GM18907 (cell line): ENCODE data around the gene UCHL5.

Source experiments
- ATAC-seq: cut with Tn5 transposase; IDR thresholded peaks from one replicate; pipeline ENCODE4 v1.9.1; 2021; ENCODE audit warnings: mild to moderate bottlenecking, moderate library complexity; ENCODE audit not compliant: unreplicated experiment

Gene UCHL5

DNA sequence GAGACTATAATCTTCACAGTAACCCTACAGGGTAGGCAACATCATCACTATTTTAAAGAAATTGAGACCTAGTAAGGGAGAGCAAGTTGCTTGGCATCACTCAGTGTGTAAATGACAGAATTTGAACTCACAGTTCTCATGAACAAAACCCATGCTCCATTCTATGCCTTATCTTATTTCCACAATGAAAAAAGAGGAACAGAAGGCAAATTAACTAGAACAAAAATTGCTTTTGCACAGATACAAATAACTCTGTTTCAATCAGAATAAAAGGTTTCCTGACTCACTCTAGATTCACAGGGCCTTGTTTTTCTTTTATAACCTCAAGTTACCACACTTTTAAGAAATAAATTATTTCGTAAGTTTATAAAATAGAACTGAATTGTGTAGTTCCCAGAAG lies 90.1 kb downstream of the UCHL5 start:
- ATAC-seq, result no peak

DNA sequence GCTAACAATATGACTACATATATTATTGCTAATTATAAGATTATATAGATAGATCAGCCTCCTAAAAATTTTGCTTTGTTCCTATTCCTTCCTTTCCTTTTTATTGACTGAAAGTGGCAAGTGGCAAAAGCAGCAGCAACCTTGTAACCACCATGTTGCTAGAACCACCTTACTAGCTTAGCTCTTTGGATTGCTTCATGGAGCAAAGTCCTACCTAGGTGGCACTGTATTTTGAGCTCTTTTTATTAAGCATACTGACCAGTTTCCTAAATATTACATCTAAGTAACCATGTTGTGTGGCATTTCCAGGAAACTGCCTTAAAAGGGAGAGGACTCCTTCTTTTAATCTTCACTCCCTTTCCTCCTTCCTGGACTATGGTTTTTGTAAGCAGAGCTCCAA lies 90.8 kb downstream of the UCHL5 start:
- no peak for ATAC-seq

DNA sequence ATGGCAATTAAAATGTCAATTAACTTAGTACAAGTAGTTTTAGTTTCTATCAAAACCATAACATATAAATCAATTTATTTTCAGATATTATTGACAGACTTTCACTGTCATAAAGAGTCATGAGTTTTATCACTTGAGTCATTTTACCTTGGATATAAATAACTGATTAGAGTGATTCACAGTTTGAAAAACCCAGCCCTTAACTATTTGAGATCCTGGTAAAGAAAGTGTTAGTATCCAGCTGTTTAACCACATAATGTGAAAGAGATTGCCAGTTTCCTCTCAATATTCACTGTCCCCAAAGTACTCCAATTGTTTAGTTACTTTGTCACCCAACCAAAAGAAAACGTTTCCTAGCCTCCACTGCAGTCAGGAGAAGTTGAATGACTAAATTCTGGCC lies 91.3 kb downstream of the UCHL5 start:
- no peak for ATAC-seq

DNA sequence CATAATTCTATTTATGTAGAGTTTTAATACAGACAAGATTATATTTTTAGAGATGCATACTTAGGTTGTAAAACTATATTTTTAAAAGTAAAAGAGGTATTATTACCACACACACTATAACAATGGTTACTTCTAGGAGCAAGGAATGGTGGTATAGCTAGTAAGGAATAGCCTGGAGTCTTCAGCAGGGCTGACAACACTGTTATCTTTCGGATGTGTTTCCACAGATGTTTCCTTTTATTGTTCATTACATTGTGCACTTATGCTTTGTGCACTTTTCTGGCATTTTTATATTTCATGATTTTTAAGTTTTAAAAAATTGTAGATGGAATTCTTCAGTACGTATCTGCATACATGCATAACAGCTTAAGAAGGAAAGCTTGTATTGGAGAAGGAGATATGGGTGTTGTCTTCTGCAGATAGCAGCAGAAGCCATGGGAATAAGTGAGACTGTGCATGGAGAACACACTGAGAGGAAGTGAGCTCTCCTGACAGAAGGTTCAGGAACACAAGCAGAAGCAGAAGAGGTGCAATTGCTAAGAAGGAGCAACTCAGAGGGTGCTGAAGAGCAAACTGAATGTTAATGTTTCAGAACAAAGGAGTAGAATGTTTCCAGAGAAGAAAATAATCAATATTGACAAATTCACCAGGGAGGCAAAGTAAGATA lies 91.8 kb downstream of the UCHL5 start:
- no peak for ATAC-seq

DNA sequence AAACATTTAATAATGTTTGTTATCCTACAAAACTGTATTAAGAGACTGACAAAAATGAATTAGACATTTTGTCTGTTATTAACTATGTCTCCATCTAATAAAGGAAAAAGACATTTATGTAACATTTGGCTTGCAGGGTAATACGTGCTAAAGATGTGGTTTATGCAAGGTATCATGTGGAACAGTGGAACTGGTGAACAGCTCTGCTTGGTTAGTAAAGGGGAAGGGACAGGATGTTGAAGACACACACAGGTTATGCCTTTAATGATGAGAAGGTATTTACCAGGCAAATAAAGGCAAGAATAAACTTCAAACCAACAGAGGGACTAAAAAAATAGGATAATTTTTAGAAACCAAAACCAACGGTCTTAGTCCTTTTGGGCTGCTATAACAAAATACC lies 93.1 kb downstream of the UCHL5 start:
- ATAC-seq, result peak; percentile 65

DNA sequence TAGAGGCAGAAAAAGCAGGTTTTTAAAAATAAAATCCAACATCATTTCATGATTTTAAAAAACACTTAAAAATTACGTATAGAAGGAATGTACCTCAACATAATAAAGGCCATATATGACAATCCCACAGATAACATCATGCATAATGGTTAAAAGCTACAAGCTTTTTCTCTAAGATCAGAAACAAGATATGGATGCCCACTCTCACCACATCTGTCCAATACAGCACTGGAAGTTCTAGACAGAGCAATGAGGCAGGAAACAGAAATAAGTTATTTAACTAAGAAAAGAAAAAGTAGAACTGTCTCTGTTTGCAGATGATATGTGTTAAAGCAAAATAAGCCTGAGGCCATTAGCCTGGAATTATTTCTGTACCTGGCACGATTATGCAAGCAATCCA lies 96.3 kb downstream of the UCHL5 start:
- no peak for ATAC-seq
